Panc1 (cell line): ENCODE data around the gene IPO4. TPM values are rescaled to one million over a fixed set of nuclear protein-coding genes. Genes with fewer than 3 reads are reported as not detected.

Experiments
- ATAC-seq: fragments of 200-7000 bp; cut with Tn5 transposase; 2 replicates; pipeline ENCODE4 v1.9.1; 2020; ENCODE audit warnings: mild to moderate bottlenecking, moderate library complexity
- BruUV-seq: library from RNA; stranded (reverse); fragments of 400-500 nt; replicated peaks from 2 replicates; lab custom pipeline; 2021; lab: Mats Ljungman, UMichigan
- CTCF ChIA-PET: fragments of 300-600 bp; sonication (Branson Sonifier 250); formaldehyde crosslinking; loops from one replicate; lab custom pipeline; 2022; ENCODE audit warnings: antibody characterized with exemption; lab: Charles Lee
- POLR2A ChIA-PET: fragments of 300-600 bp; sonication (Branson Sonifier 250); formaldehyde crosslinking; loops from one replicate; lab custom pipeline; 2022; ENCODE audit warnings: antibody characterized with exemption; lab: Charles Lee
- DNase-seq: peaks from one replicate; pipeline ENCODE4 v3.0.0-alpha.2; 2010; ENCODE audit warnings: low read depth, low spot score
- H3K27ac ChIP-seq: 2 replicates; pipeline ENCODE4 v1.5.1; 2011; ENCODE audit warnings: mild to moderate bottlenecking, low read length, inconsistent platforms
- H3K27me3 ChIP-seq: fragments of 200-500 bp; sonication (Bioruptor generic); 2 replicates; pipeline ENCODE4 v1.6.0; 2014; ENCODE audit warnings: low read length, inconsistent platforms; ENCODE audit not compliant: control insufficient read depth, insufficient read depth
- H3K36me3 ChIP-seq: fragments of 200-500 bp; sonication (Bioruptor generic); 2 replicates; pipeline ENCODE4 v1.5.1; 2014; ENCODE audit warnings: inconsistent platforms, mild to moderate bottlenecking, low read length, moderate library complexity; ENCODE audit not compliant: control insufficient read depth, insufficient read depth
- H3K4me1 ChIP-seq: 2 replicates; pipeline ENCODE4 v1.5.1; 2011; ENCODE audit warnings: inconsistent platforms, mild to moderate bottlenecking, low read length, moderate library complexity; ENCODE audit not compliant: control insufficient read depth, insufficient read depth
- H3K4me3 ChIP-seq, 2 experiments: 2 replicates each; pipeline ENCODE4 v1.5.1; 2011 to 2012; ENCODE audit warnings: low read depth in 2 of 2, low read length in 2 of 2, mild to moderate bottlenecking in 2 of 2, inconsistent platforms in 1 of 2, moderate library complexity in 1 of 2
- H3K9me3 ChIP-seq: fragments of 200-500 bp; sonication (Bioruptor generic); 2 replicates; pipeline ENCODE4 v1.5.1; 2014; ENCODE audit warnings: low read depth, mild to moderate bottlenecking, inconsistent platforms, low read length, moderate library complexity; ENCODE audit not compliant: control insufficient read depth, insufficient read depth
- POLR2AphosphoS5 ChIP-seq: IDR thresholded peaks from 2 replicates; pipeline ENCODE4 v1.6.1; 2012; ENCODE audit warnings: mild to moderate bottlenecking, low read depth, low read length, moderate library complexity
- SIN3A ChIP-seq: IDR thresholded peaks from 2 replicates; pipeline ENCODE4 v1.6.1; 2012; ENCODE audit warnings: low read depth, mild to moderate bottlenecking, low read length, moderate library complexity, borderline replicate concordance; ENCODE audit not compliant: insufficient read depth
- TCF7L2 ChIP-seq: IDR thresholded peaks from 2 replicates; pipeline ENCODE4 v1.6.1; 2011; ENCODE audit warnings: mild to moderate bottlenecking, low read depth, low read length, inconsistent platforms
- in situ Hi-C: cut with HindIII; loops from 2 replicates; pipeline ENCODE4 v1.10.0; 2016; ENCODE audit warnings: low sequenced_read_pairs, low pct_unique_long_range_greater_than_20kb
- intact Hi-C: fragments of 100-400 bp; cut with micrococcal nuclease; formaldehyde crosslinking; loops from one replicate; pipeline ENCODE4 v1.10.0; 2022; ENCODE audit not compliant: unreplicated experiment
- total RNA-seq: library from RNA; stranded (reverse); gene quantifications from one replicate; pipeline ENCODE4 v1.2.1, GENCODE V29; 2021; ENCODE audit not compliant: unreplicated experiment
- TF ChIP-seq, protein P1 (sequence below), 2 experiments: IDR thresholded peaks; 2 replicates each; pipeline ENCODE4 v1.6.1; 2011 to 2012; ENCODE audit warnings: low read depth in 2 of 2, control low read depth in 1 of 2, low read length in 1 of 2, mild to moderate bottlenecking in 1 of 2, moderate library complexity in 1 of 2; ENCODE audit not compliant: insufficient read depth in 1 of 2
- TF ChIP-seq, protein P2 (sequence below): fragments of 450-650 bp; IDR thresholded peaks from 2 replicates; pipeline ENCODE4 v1.5.1; 2017; ENCODE audit warnings: mild to moderate bottlenecking

Gene IPO4
- total RNA-seq, 1 experiment from 2014 or later = 103 TPM

DNA sequence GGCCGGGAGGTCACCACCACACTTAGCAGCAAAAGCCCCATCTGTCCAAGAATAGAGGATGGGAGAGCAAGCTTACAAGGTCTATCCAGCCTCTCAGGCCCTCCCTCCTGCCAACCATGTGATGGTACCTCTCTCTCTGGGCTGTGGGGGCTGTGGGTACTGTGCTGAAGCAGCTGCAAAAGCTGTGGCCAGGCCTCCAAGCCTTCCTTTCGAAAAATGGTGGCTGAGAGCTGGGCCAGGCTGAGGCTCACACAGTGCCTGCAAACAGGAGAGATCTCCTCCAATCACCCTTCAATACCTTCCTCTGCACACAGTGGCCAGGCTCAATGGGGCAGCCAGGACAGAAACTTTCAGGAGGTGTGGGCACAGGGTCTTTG, 1.1 kb downstream of the IPO4 start:
- Histone ChIP-seq H3K36me3 (0 out of 2 replicates have a peak, but pooled peaks cover 2% of the 10 kb centered on the region), H3K27ac (peak overlapping the region; percentile 83)

DNA sequence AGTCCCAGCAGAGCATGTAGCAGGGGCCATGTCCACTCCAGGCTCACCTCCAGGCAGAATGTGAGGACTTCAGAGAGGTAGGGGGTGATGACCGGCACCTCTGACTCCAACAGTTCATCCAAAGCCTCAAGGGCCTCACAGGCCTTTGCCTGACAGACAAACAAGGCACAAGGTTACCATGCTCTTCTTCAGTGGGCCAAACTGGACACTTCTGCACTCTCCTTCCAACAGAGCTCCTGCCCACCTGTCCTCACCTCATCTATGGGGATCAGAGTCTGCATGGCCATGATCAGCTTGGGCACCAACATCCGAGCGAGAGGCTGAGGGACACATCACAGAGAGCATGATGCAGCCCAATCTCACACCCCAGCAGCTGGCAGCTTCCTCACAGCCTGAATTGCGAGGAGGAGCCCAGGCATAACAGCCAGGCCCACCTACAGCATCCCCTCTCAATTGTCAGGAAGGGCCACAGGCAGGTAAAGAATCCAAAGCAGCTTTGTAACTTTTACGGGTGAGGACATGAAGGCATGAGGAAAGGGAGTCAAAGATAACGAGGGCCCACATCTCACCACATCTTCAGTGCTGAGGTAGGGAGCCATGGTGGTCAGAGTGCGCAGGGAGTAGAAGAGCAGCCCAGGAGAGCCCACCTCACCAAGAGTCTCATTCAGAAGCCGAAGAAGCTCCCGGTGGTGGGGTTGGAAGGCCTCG, 1.6 kb downstream of the IPO4 start:
- TF ChIP-seq, protein P1, sequence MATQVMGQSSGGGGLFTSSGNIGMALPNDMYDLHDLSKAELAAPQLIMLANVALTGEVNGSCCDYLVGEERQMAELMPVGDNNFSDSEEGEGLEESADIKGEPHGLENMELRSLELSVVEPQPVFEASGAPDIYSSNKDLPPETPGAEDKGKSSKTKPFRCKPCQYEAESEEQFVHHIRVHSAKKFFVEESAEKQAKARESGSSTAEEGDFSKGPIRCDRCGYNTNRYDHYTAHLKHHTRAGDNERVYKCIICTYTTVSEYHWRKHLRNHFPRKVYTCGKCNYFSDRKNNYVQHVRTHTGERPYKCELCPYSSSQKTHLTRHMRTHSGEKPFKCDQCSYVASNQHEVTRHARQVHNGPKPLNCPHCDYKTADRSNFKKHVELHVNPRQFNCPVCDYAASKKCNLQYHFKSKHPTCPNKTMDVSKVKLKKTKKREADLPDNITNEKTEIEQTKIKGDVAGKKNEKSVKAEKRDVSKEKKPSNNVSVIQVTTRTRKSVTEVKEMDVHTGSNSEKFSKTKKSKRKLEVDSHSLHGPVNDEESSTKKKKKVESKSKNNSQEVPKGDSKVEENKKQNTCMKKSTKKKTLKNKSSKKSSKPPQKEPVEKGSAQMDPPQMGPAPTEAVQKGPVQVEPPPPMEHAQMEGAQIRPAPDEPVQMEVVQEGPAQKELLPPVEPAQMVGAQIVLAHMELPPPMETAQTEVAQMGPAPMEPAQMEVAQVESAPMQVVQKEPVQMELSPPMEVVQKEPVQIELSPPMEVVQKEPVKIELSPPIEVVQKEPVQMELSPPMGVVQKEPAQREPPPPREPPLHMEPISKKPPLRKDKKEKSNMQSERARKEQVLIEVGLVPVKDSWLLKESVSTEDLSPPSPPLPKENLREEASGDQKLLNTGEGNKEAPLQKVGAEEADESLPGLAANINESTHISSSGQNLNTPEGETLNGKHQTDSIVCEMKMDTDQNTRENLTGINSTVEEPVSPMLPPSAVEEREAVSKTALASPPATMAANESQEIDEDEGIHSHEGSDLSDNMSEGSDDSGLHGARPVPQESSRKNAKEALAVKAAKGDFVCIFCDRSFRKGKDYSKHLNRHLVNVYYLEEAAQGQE (IDR thresholded peaks at IDR 0.05; ENCODE audit: insufficient read depth in 1 of 2, low read depth in 2 of 2, low read length in 1 of 2) = no peak
- TF ChIP-seq SIN3A = no peak
- TF ChIP-seq POLR2AphosphoS5 = no peak
- TF ChIP-seq, protein P2, sequence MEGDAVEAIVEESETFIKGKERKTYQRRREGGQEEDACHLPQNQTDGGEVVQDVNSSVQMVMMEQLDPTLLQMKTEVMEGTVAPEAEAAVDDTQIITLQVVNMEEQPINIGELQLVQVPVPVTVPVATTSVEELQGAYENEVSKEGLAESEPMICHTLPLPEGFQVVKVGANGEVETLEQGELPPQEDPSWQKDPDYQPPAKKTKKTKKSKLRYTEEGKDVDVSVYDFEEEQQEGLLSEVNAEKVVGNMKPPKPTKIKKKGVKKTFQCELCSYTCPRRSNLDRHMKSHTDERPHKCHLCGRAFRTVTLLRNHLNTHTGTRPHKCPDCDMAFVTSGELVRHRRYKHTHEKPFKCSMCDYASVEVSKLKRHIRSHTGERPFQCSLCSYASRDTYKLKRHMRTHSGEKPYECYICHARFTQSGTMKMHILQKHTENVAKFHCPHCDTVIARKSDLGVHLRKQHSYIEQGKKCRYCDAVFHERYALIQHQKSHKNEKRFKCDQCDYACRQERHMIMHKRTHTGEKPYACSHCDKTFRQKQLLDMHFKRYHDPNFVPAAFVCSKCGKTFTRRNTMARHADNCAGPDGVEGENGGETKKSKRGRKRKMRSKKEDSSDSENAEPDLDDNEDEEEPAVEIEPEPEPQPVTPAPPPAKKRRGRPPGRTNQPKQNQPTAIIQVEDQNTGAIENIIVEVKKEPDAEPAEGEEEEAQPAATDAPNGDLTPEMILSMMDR = no peak
- TF ChIP-seq TCF7L2 = no peak
- no peaks in the 10 kb centered on the region for H3K9me3 ChIP-seq
- POLR2A ChIA-PET = interaction anchor here (0.6 kb wide), 1 partner anchor 133 kb away, joined by 3 read pairs; no protein-coding TSS in a partner anchor
- in situ Hi-C loops (no loop called here), intact Hi-C loops (no loop called here)
- 0 out of 2 replicates have a peak, but pooled peaks cover 10% of the 10 kb centered on the region for H3K4me1 ChIP-seq
- H3K36me3 ChIP-seq = 0 out of 2 replicates have a peak, but pooled peaks cover 2% of the 10 kb centered on the region
- peak overlapping the region; percentile 81 to 82 for H3K4me3 ChIP-seq
- CTCF ChIA-PET = no interaction called here
- no peaks in the 10 kb centered on the region for H3K27me3 ChIP-seq
- no peak for ATAC-seq
- H3K27ac ChIP-seq = peak overlapping the region; percentile 83
- no TSS peak for BruUV-seq
- no peak for DNase-seq

More for the DNA sequence above, 1.1 kb downstream of the IPO4 start:
- H3K27me3 ChIP-seq = no peaks in the 10 kb centered on the region
- TF ChIP-seq, protein P2 = no peak
- no peak for TF ChIP-seq SIN3A
- TF ChIP-seq, protein P1 (IDR thresholded peaks at IDR 0.05; ENCODE audit: insufficient read depth in 1 of 2, low read depth in 2 of 2, low read length in 1 of 2) = no peak
- no peak for TF ChIP-seq POLR2AphosphoS5
- TF ChIP-seq TCF7L2 = no peak
- no peaks in the 10 kb centered on the region for H3K9me3 ChIP-seq
- H3K4me1 ChIP-seq = 0 out of 2 replicates have a peak, but pooled peaks cover 10% of the 10 kb centered on the region
- intact Hi-C loops = no loop called here
- ChIA-PET CTCF (no interaction called here), POLR2A (interaction anchor here (0.6 kb wide), 1 partner anchor 26 kb away, joined by 3 read pairs; no protein-coding TSS in a partner anchor)
- no TSS peak for BruUV-seq
- in situ Hi-C loops = no loop called here
- ATAC-seq = no peak
- no peak for DNase-seq
- H3K4me3 ChIP-seq = peak overlapping the region; percentile 81 to 82
